ENCODE measurements around the gene PRM3. TPM values are rescaled to one million over a fixed set of nuclear protein-coding genes. Genes with fewer than 3 reads are reported as not detected.
A peak's percentile ranks its signal among the peaks of the same experiment; 100 is the strongest.

The PRM3 gene
- total RNA-seq, 2 experiments from 2014 or later = not detected

DNA sequence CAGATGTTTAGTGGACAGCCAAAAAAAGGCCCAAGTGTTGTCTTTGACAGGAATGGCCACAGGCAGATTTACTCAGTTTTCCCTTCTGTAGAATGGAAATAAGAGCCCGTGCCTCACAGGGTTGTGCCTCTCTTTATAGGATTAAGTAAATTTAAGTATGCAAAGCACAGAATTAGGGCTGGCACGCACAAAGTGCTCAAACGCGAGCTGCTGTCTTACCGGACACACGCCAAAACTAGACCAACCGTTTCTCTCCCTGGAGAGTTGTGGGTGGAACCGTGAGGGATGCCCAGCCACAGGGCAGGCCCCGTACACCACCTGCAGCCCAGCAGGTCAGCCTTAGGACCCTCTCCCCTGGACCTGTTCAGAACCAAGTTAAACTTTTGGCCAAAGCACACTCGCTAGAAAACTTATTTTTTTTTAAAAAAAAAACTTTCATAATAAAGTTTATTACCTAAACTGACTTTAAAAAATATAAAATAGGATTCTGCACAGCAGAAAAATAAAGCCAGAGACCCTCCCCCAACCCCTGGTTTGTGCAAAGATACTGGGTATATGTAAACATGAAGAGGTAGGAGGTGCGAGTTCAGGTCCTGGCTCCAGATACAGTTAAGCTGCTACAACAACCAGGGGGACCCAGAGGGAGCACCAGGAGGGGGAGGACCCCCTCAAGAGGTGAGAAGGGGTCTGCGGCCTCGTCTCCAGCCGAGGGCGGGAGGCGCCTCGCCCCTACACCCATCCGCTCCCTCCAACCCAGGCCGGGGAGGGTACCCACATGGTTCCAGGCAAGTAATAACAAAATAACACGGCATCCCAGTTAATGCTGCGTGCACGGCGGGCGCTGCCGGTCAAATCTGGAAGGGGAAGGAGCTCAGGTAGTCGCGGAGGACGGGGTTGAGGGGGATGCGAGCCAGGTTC, 19.2 kb downstream of the PRM3 start:
- H3K9me3 Mint-ChIP-seq = no peaks in the 10 kb centered on the region

GRCh38 chr16:11253009-11253994, 20.1 kb downstream of the PRM3 start:
- POLR2A ChIA-PET = interaction anchor here (0.7 to 8.5 kb wide), 13 partner anchors 8 to 489 kb away, joined by 3 to 195 read pairs (median 6); partner anchors contain the start of gene TXNDC11
- intact Hi-C loops (cut with DNase I, micrococcal nuclease) = loop anchor here (2.0 to 10.0 kb wide), 4 partner anchors 21 to 661 kb away; partner anchors contain the start of gene GSPT1 (in 1 of the 2)
- no peak for TF ChIP-seq CTCF (IDR thresholded peaks at IDR 0.05)
- Histone ChIP-seq H3K27ac (ENCODE audit: low read depth in 1 of 2, low read length in 2 of 2) (peak overlapping the region in 1 of 2 donors; percentile 43), H3K4me3 (ENCODE audit: low read length) (peak overlapping the region; percentile 96), H3K27me3 (ENCODE audit: control insufficient read depth in 1 of 2, insufficient read depth in 2 of 2, low read length in 2 of 2) (no peaks in the 10 kb centered on the region), H3K36me3 (ENCODE audit: insufficient read depth, low read length) (peaks cover 7% of the 10 kb centered on the region), H3K4me1 (ENCODE audit: insufficient read depth, low read length) (peaks cover 56% of the 10 kb centered on the region), H3K9me3 (ENCODE audit: control insufficient read depth in 1 of 2, insufficient read depth in 1 of 2, low read length in 2 of 2) (no peaks in the 10 kb centered on the region)
- H3K36me3 Mint-ChIP-seq (ENCODE audit: low read depth) = peaks cover 32% of the 10 kb centered on the region
- peaks cover 49% of the 10 kb centered on the region for H3K4me1 Mint-ChIP-seq (ENCODE audit: low read depth)
- ATAC-seq (ENCODE audit: poor library complexity) (no peak), DNase-seq (peak in 11 of 14 experiments; percentile 8 to 83 (median 42))
- no peaks in the 10 kb centered on the region for H3K9me3 Mint-ChIP-seq
- CTCF ChIA-PET = interaction anchor here (1.1 to 5.6 kb wide), 4 partner anchors 20 to 304 kb away, joined by 4 to 50 read pairs (median 4); no protein-coding TSS in a partner anchor
- H3K4me3 Mint-ChIP-seq = peak overlapping the region; percentile 81
- peak overlapping the region; percentile 84 for H3K27ac Mint-ChIP-seq
- H3K27me3 Mint-ChIP-seq = no peaks in the 10 kb centered on the region

More for the DNA sequence above, 19.2 kb downstream of the PRM3 start:
- H3K9me3 ChIP-seq (ENCODE audit: control insufficient read depth in 1 of 2, insufficient read depth in 1 of 2, low read length in 2 of 2) = no peaks in the 10 kb centered on the region
- ChIA-PET CTCF (interaction anchor here (0.7 to 5.6 kb wide), 13 partner anchors 8 to 305 kb away, joined by 3 to 50 read pairs (median 5); no protein-coding TSS in a partner anchor), POLR2A (interaction anchor here (0.6 to 8.5 kb wide), 33 partner anchors 7 to 661 kb away, joined by 3 to 195 read pairs (median 8); partner anchors contain the start of genes CLEC16A, DEXI and GSPT1)
- peak overlapping the region; percentile 96 for H3K4me3 ChIP-seq (ENCODE audit: low read length)
- ATAC-seq (ENCODE audit: poor library complexity) (no peak), DNase-seq (peak in 4 of 14 experiments; percentile 18 to 35 (median 25))
- peaks cover 32% of the 10 kb centered on the region for H3K36me3 Mint-ChIP-seq (ENCODE audit: low read depth)
- H3K36me3 ChIP-seq (ENCODE audit: insufficient read depth, low read length) = peaks cover 7% of the 10 kb centered on the region
- peak overlapping the region; percentile 84 for H3K27ac Mint-ChIP-seq
- no peaks in the 10 kb centered on the region for H3K27me3 ChIP-seq (ENCODE audit: control insufficient read depth in 1 of 2, insufficient read depth in 2 of 2, low read length in 2 of 2)
- H3K4me3 Mint-ChIP-seq = peak overlapping the region; percentile 81
- H3K27me3 Mint-ChIP-seq = no peaks in the 10 kb centered on the region
- peaks cover 57% of the 10 kb centered on the region for H3K4me1 Mint-ChIP-seq (ENCODE audit: low read depth)
- H3K27ac ChIP-seq (ENCODE audit: low read depth in 1 of 2, low read length in 2 of 2) = peak overlapping the region in 1 of 2 donors; percentile 86
- peaks cover 65% of the 10 kb centered on the region for H3K4me1 ChIP-seq (ENCODE audit: insufficient read depth, low read length)
- TF ChIP-seq CTCF (IDR thresholded peaks at IDR 0.05) = no peak
- intact Hi-C loops (cut with DNase I, micrococcal nuclease) = loop anchor here (2.0 to 10.0 kb wide), 6 partner anchors 21 to 661 kb away; partner anchors contain the start of gene GSPT1 (in 1 of the 2)

All from CD4-positive, alpha-beta T cell (primary cell).